Stromal cell of bone marrow (primary cell): Measurements from ENCODE around the gene NKX1-1.

Source experiments
- DNase-seq: peaks from one replicate; pipeline ENCODE4 v3.0.0-alpha.2; 2012; ENCODE audit warnings: low read depth

NKX1-1 gene

GRCh38 chr4:1416948-1417260 lies 10.7 kb upstream of the NKX1-1 start:
- DNase-seq, result no peak

- no peak for DNase-seq
Measured at GRCh38 chr4:1416051-1416947, 10.1 kb upstream of the NKX1-1 start.

GRCh38 chr4:1415681-1415981 lies 9.4 kb upstream of the NKX1-1 start:
- no peak for DNase-seq

- DNase-seq, result no peak
Measured at GRCh38 chr4:1414831-1415680, 8.8 kb upstream of the NKX1-1 start.

GRCh38 chr4:1413687-1414479 lies 7.6 kb upstream of the NKX1-1 start:
- DNase-seq, result no peak

- no peak for DNase-seq
Measured at GRCh38 chr4:1413204-1413663, 7.0 kb upstream of the NKX1-1 start.

- no peak for DNase-seq
Measured at GRCh38 chr4:1412376-1413203, 6.3 kb upstream of the NKX1-1 start.

- no peak for DNase-seq
Measured at GRCh38 chr4:1411436-1412375, 5.5 kb upstream of the NKX1-1 start.

GRCh38 chr4:1410491-1411325 lies 4.5 kb upstream of the NKX1-1 start:
- DNase-seq, result no peak

GRCh38 chr4:1409491-1410425 lies 3.5 kb upstream of the NKX1-1 start:
- no peak for DNase-seq

- DNase-seq, result no peak
Measured at GRCh38 chr4:1409079-1409478, 2.8 kb upstream of the NKX1-1 start.

- no peak for DNase-seq
Measured at GRCh38 chr4:1408418-1408817, 2.2 kb upstream of the NKX1-1 start.

- no peak for DNase-seq
Measured at GRCh38 chr4:1407657-1408333, 1.6 kb upstream of the NKX1-1 start.

GRCh38 chr4:1406981-1407656 lies 877 bp upstream of the NKX1-1 start:
- DNase-seq, result no peak

GRCh38 chr4:1405636-1406393 lies 427 bp downstream of the NKX1-1 start:
- no peak for DNase-seq

- no peak for DNase-seq
Measured at GRCh38 chr4:1405254-1405635, 997 bp downstream of the NKX1-1 start.
